Stimulated activated CD4-positive, alpha-beta T cell treated with anti-CD3 and anti-CD28 coated beads, Interleukin-2, amount 100 ng/mL, for 24 hours (primary cell): ENCODE results near the gene PRKG2.
A peak's percentile ranks its signal among the peaks of the same experiment; 100 is the strongest.

ENCODE experiments used
- DNase-seq, 2 donors: peaks; one replicate each; pipeline ENCODE4 v3.0.0-alpha.2; 2020

The PRKG2 gene

DNA sequence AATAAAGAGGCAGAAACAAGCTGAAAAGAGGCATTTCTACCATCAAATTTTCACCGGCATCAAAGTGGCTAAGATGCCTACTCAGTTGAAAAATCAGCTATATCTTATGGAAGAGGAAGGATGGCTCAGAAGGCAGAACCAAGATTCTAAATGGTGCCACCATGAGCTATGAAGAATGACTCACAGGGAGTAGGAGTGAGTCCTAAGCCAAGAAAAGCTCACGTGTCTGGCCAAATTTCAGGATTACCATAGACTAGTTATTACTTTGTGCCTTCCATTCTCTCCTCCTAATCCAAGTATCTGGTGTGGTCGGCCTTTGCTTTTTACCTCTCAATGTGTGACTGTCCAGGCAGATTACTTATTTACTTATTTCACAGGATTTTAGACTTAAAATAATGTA lies 129.7 kb downstream of the PRKG2 start:
- DNase-seq: no peak

DNA sequence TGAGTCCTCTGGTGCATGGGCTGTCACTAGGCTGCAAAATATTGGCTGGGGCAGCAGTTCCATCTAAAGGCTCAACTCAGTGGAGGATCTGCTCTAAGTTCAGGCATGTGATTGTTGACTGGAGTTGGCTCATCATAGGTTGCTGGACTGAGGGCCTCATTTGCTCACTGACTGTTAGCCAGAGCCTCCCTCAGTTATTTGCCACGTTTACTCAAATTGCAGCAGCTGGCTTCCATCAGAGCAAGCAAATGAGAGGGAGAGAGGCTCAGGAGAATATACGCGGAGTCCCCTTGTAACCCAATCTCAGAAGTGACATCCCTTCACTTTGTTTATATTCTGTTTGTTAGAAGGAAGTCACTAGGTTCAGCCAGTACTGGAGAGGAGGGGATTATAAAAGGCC lies 130.4 kb downstream of the PRKG2 start:
- DNase-seq: no peak

DNA sequence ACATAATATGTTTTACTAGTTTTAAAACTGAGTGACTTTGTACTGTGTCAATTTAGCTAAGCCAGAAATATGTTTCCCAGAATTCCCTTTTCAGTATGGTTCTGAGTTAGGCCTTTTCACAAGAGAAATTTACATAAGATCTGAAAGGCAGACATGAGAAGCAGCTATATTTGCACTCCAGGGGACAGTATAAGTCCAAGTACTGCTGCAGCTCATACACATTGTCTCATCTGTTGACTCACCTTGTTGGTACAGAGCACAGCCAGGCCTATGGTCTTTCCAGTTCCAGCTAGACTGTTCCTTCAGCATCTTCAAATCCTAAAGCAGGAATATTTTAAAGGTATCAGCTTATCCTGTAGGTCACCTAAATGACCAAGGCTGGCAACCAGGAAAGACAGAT lies 131.0 kb downstream of the PRKG2 start:
- no peak for DNase-seq

DNA sequence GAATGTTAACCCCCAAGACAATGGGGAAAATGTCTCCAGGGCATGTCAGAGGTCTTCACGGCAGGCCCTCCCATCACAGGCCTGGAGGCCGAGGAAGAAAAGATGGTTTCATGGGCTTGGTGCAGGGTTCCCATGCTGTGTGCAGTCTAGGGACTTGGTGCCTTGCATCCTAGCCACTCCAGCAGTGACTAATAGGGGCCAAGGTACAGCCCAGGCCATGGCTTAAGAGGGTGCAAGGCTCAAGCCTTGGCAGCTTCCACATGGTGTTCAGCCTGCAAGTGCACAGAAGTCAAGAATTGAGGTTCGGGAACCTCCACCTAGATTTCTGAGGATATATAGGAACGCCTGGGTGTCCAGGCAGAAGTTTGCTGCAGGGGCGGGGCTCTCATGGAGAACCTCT lies 133.9 kb downstream of the PRKG2 start:
- DNase-seq: no peak

DNA sequence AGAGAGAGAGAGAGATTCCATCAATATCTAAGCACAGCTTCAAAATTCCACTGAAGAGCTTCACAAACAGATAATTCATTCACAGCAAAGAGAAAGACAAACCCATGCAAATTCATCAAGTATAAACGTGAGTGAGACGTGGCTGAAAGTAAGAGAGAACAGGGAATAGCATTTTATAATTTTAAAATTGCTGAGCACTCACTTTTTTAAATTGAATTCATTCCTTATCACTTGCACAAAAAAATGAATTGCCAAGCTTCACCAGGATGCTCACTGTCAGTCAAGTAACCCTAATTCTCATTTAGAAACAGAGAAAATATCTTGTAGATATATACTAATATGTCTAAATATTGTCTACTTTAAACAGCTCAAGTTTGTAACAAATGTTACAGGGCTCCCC lies 144.0 kb downstream of the PRKG2 start:
- DNase-seq: no peak

DNA sequence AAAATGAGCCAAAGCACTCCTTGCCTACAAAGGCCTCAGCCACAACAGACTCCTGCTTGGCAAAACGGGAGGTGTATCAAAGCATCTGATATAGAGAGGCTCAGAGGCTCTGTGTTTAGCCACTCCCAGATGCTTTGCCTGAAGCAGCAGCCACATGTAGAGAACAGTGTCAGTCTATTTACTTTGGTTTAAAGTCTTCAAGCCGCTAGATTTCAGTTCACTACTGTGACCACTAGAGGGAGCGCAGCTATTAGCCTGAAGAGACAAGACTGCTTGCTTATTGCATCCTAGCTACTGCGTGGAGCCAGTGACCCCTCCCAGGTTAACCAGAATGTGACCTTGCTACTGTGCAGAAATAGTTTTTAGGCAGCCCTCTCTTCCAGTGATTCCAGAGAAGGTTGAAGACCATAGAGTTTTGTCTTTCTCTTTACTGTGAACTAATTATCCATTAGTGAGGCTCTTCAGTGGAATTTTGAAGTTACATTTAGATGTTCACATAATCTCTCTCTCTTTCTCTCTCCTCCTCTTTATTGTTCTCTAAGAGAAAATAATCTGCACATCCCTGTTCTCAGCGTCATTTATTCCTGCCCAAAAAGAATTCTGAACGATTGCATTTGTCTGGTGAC lies 145.2 kb downstream of the PRKG2 start:
- peak; percentile 42 to 54 for DNase-seq

DNA sequence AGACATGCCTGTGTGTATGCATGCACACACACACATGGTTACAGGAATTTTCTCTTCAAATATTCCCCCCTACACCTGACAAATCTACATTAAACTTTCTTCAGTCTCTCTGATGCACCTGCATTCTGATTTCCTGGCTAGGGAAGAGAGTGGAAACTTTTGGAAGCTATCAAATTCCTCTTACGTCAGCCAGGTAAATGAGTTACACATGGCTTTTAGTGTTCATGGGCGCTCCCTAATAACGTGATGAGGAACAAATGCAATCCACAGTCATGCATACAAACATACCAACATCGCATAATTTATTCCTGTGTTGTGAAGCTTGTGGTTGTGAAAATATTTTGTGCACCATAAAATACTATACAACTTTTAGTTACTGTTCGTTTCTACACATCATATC lies 149.6 kb downstream of the PRKG2 start:
- DNase-seq: no peak

DNA sequence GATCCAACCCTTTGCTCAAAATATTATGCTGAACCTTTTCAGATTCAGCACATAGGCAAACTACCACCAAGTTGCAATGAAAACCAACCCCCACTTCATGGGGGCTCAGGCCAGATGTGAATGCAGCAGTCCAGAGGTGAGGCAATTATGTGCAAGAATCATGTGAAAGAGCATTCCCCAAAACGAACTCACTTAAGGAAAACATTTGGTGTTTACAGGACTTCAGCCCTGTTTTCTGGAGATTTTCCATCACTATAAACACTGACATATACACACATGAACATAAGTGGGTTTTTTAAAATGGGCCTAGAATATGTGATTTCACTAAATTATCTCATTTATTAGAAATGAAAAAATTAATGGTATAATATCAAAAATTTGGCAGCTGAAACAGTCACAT lies 153.0 kb downstream of the PRKG2 start:
- no peak for DNase-seq

DNA sequence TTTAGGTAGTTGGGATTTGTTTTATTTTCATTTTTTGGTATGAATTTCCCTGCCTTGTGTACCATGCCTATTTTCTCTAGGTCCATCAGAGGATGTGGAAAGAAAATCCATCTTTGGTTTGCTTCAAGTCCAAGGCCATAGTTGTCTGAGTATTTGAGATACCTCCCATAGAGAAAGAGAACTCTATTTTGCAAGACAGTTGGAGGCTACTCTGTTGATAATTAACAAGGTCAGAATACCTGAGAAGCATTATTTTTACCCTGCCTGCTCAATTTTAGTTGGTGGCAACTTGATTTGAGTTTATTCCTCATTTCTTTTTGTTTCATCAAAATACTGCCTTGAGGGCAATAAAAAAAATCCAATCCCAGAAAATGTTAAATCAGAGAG lies 153.7 kb downstream of the PRKG2 start:
- DNase-seq: no peak

DNA sequence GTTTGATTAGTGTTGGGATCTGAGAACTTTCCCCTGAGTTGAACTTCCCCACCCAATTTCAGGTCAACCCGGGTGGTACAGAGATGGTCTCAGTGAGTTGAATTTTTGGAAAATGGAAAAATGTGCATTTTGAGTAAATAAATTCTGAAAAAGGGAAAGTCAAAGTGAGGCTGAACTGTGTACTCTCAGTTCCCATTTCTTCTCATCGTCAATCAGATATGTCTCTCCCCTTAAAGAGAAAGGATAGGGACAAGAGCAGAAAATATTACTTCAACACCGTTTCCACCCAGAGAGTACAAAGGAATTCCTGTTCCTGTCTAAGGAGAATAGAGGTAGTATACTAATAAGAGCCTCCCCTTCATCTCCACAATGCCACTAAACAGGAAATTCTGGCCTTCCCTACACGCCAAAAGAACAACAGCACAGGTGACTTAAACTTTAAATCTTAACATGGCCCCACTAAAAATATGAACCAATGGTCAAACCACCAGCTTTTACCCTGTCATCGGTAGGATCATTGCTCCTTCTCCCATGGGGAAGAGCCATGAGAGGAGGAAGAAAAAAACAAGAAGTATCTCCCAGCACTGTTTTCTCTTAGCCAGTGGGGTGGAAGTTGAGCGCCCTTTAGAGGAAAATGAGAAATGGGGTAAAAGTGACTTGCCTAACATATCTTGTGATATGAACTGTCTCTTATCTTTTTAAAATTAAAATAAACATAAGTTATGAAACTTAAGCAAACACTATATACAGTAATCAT lies 154.3 kb downstream of the PRKG2 start:
- DNase-seq: no peak

DNA sequence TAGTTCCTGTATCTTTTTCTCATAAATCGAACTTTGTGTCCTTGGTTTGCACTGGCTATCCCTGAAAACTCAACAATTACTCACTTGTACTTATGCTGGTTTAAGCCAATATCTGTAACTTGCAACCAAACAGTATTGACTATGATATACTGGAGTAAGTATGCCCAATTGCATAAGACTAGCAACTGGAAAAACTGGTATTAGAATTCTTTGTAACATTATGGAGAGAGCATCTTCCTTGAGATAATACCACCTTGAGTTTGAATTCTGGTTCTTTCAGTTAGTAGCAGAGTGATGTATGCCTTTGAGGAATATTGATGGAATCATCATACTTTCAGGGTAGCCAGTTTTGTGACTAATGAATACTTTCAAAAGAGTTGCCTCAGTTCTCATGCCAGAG lies 156.4 kb downstream of the PRKG2 start:
- no peak for DNase-seq

DNA sequence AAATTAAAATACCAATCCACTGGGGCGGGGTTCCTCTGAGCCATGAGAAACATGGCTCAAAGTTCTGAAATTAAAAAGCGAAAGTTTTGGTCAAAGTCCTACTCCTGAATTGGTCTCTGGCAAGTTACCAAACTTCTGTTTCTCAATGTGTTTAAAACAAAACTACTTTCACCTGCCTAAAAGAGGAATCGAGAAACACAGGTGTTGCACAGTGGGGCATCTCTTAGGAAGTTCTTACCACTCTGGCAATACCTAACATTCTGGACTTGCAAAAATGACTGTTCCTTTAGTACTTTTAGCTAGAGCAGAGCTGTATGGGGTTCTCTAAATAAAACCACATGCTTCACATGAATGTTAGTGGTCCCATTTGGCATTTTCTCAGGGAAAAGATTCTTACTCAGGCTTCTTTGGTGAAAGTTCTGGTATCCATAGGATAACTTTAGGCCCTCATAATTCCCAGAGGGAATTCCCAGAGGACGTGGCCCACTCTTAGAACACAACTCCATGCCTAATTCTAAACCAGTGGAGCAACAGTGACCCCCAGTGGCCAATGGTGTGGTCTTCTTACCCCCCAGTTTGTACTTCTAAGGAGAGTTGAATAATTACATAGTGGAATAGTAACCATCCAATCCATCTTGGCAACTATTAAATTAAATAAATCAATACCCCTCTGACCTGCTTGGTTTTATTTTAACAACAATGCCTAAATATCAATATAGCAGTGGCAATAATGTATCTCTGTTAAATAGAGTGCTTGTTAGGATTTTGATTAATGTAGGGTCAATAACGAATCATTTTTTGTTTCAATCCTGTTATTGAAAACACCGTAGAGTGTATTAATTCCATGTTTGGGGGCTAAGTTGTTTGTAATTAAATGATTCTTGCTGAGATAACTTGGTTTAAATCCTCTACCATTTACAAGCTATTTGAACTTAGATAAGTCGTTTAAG lies 162.6 kb downstream of the PRKG2 start:
- DNase-seq: peak; percentile 59 to 63

DNA sequence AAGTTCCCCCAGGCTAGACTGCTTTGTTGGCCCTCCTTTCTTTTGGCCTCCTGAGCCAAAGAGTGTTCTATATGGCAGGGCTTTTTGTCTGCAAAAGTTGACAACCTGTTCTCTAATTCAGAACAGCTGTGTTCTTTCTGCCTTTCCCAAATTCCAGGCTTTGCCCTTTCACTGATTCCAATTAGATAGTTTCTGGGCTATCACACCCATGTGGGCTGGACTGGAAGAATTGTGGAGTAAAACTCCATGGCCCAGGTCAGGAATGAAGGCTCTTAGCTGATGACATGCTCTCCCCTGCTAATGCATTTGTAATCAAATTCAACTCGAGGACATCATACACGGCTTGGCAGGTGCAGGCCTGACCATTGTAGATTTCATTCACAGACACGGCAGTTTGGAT lies 165.1 kb downstream of the PRKG2 start:
- no peak for DNase-seq

DNA sequence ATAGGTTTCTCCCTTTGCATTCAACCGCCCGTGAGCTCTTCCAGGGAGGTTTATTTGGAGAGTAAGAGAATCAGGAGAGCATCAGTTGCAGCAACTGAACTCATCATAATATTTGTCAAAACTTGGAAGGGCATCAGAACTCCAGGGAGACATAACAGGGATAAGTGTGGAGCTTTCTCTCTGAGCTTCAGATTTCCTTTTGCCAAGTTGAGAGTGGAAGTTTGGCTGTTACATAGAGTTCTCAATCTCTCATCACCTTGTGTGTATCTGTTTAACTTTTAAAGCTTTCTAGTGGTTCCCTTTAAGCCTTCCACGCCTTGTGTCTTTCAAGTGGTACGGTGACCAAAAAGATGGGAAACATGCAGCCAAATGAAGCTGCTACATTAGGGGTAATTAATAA lies 165.7 kb downstream of the PRKG2 start:
- no peak for DNase-seq

DNA sequence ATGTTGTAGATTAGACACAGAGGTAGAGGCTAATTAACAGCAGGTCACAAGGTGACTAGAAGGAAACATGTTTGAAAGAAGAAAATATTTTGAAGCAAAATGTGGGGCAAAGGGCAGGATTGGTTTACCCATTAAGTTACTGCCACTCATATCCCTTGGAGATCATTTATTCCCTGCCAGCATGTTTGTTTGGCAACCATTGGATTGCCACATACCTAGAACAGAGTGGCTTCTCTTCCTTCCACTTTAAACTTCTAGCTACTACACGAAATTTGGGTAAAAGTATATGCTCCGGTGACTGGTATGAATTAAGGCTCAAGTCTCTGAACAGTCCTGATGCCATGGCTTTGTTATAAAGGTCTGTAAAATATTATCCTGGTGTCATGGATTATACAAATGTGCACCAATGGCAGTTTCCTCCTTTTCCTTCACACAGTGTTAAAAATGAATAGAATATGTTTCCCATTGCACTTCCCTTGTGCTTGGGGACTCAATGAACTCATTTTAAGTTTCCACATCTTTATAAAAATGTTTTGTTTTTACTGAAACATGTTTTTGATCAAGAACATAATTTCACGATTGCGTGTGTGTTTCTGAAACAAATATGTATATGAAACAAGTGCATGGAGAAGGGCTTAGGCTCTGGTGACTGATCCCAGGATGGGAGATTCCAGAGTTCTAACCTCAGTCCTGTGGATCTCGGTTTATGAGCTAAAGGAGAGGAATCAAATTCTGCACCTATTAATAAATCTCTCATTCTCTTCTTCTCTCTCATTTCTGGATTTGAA lies 172.2 kb downstream of the PRKG2 start:
- no peak for DNase-seq

DNA sequence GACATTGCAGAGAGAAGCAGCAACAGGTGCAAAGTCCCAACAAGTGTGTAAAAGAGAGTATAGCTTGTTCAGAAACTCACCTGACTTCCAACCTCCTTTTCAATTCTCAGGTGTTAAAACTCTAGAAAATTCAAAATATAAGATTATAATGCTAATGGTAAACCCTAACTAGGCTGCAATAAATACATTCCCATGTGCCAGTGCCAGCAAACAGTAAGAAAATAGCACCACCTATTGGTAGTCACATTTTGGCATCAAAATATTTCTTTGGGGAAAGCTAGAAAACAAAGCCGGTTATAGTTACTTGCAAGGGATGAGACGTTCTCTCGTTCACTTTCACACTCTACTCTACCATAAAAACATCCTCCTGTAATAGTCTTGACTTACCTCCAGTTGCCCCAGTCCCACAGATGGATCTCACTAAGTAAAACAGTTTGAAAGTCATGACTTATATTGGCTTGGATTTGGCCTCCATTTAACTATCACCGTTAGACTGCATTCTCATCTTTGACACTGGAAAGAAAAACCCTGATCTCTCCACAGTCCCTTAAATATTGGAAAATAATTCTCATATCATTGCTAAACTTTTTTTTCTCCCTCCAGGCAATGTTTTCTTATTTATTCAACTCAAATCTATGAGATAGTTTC lies 174.9 kb downstream of the PRKG2 start:
- no peak for DNase-seq

DNA sequence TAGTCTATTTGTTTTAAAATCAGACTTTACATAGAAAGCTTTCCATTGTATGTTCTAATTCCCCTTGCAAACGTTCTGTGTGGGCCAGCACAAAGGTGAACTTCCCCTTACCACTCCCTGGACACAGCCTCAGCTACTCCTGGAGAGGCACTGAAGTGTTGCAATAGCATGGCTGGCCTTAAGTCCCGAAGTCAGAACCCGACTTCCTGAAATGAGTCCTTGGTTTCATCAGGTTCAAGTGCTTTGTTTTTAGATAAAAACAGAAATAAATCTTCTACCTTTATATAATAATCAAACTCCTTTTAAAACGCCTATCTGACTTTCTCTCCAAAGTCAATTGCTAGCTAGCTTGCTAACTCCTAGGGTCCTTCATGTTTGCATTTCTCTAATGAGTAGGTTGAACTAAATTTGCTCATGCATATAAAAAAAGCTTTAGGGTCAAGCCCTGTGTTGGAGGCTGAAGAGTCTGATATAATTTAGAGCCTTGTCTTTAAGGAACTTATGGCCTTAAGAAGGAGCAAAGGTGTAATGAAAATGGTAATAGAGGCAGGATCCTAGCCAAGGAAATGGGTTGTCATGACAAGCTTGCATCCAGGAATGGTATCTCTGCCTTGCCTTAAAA lies 175.6 kb downstream of the PRKG2 start:
- no peak for DNase-seq

DNA sequence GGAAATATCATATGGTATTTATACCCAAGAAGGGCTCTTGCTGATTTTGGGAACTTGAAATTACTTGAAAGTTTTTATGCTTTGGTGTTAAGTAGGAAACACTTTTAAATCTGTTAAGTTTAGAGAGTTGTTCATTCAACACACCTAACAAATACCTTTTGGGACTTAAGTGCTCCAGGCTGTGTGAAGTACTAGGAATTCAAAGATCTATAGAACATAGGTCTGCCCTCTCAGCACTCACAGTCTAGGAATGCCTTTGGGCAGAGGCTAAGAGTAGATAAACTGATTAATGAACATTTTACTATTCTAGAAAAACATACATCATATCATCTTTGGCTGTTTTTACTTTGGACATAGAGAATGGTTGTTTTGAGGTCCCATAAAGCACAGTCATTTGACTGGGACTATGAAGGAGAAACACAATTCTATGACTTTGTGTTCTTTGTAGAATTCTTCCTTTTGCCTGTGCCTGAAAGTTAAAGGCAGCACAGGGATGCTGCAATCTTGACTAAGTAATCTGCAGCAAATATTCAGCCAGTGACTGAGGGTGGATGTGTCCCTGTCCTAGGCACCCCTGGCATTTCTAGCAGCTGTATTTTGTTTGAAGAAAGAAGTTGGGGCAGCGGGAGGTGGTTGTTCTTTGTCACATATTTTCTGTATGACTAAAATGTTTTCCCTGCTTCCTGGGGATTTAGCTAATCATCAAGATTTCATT lies 176.2 kb downstream of the PRKG2 start:
- DNase-seq: no peak
